ENCODE measurements around the gene NOBOX. TPM values are rescaled to one million over a fixed set of nuclear protein-coding genes. Genes with fewer than 3 reads are reported as not detected.
"Not testable (repeated sequence)": the region's sequence is repeated elsewhere in the genome, so short reads cannot be mapped to it uniquely, and the experiment has no call there.

The NOBOX gene
- total RNA-seq, 1 donor = not detected

GRCh38 chr7:144438759-144439158 lies 35.3 kb upstream of the NOBOX start:
- Histone ChIP-seq H3K27ac (ENCODE audit: low read depth, low read length) (no peak overlapping the region), H3K79me2 (ENCODE audit: insufficient read depth, low read length) (no peaks in the 10 kb centered on the region), H3K4me2 (ENCODE audit: insufficient read depth, low read length) (no peak overlapping the region), H3K4me3 (ENCODE audit: insufficient read depth, low read length) (no peak overlapping the region), H2AFZ (ENCODE audit: low read length) (no peak overlapping the region), H3K4me1 (ENCODE audit: insufficient read depth, low read length) (no peaks in the 10 kb centered on the region), H3K9me3 (ENCODE audit: low read depth, low read length) (no peaks in the 10 kb centered on the region), H3K27me3 (ENCODE audit: insufficient read depth, low read length) (no peaks in the 10 kb centered on the region), H3K36me3 (ENCODE audit: insufficient read depth, low read length) (no peaks in the 10 kb centered on the region), H4K20me1 (ENCODE audit: insufficient read depth, low read length) (no peaks in the 10 kb centered on the region)
- no peak for DNase-seq (ENCODE audit: insufficient read length, low spot score, missing footprints)
- TF ChIP-seq CTCF (IDR thresholded peaks at IDR 0.05; ENCODE audit: extremely low read depth, low read depth, low read length) = no peak

GRCh38 chr7:144437370-144438191 lies 34.1 kb upstream of the NOBOX start:
- H3K4me2 ChIP-seq (ENCODE audit: insufficient read depth, low read length) = no peak overlapping the region
- DNase-seq (ENCODE audit: insufficient read length, low spot score, missing footprints) = peak; percentile 48
- H2AFZ ChIP-seq (ENCODE audit: low read length) = no peak overlapping the region
- H4K20me1 ChIP-seq (ENCODE audit: insufficient read depth, low read length) = no peaks in the 10 kb centered on the region
- H3K36me3 ChIP-seq (ENCODE audit: insufficient read depth, low read length) = no peaks in the 10 kb centered on the region
- no peaks in the 10 kb centered on the region for H3K79me2 ChIP-seq (ENCODE audit: insufficient read depth, low read length)
- no peaks in the 10 kb centered on the region for H3K27me3 ChIP-seq (ENCODE audit: insufficient read depth, low read length)
- no peaks in the 10 kb centered on the region for H3K4me1 ChIP-seq (ENCODE audit: insufficient read depth, low read length)
- H3K4me3 ChIP-seq (ENCODE audit: insufficient read depth, low read length) = no peak overlapping the region
- no peak overlapping the region for H3K27ac ChIP-seq (ENCODE audit: low read depth, low read length)
- peak; percentile 69 for TF ChIP-seq CTCF (IDR thresholded peaks at IDR 0.05; ENCODE audit: extremely low read depth, low read depth, low read length)
- H3K9me3 ChIP-seq (ENCODE audit: low read depth, low read length) = no peaks in the 10 kb centered on the region

GRCh38 chr7:144436500-144436899 lies 33.0 kb upstream of the NOBOX start:
- H3K79me2 ChIP-seq (ENCODE audit: insufficient read depth, low read length) = no peaks in the 10 kb centered on the region
- no peaks in the 10 kb centered on the region for H3K27me3 ChIP-seq (ENCODE audit: insufficient read depth, low read length)
- no peak overlapping the region for H2AFZ ChIP-seq (ENCODE audit: low read length)
- no peak for TF ChIP-seq CTCF (IDR thresholded peaks at IDR 0.05; ENCODE audit: extremely low read depth, low read depth, low read length)
- H3K4me3 ChIP-seq (ENCODE audit: insufficient read depth, low read length) = no peak overlapping the region
- no peaks in the 10 kb centered on the region for H4K20me1 ChIP-seq (ENCODE audit: insufficient read depth, low read length)
- H3K9me3 ChIP-seq (ENCODE audit: low read depth, low read length) = no peaks in the 10 kb centered on the region
- no peak overlapping the region for H3K27ac ChIP-seq (ENCODE audit: low read depth, low read length)
- DNase-seq (ENCODE audit: insufficient read length, low spot score, missing footprints) = no peak
- no peaks in the 10 kb centered on the region for H3K4me1 ChIP-seq (ENCODE audit: insufficient read depth, low read length)
- no peaks in the 10 kb centered on the region for H3K36me3 ChIP-seq (ENCODE audit: insufficient read depth, low read length)
- H3K4me2 ChIP-seq (ENCODE audit: insufficient read depth, low read length) = no peak overlapping the region

- Histone ChIP-seq H3K4me2 (ENCODE audit: insufficient read depth, low read length) (no peak overlapping the region), H3K4me3 (ENCODE audit: insufficient read depth, low read length) (no peak overlapping the region), H3K79me2 (ENCODE audit: insufficient read depth, low read length) (no peaks in the 10 kb centered on the region)
Measured at GRCh38 chr7:144428431-144428830, 24.9 kb upstream of the NOBOX start.

GRCh38 chr7:144427539-144427938 lies 24.0 kb upstream of the NOBOX start:
- not testable (repeated sequence) for H2AFZ ChIP-seq (ENCODE audit: low read length); H4K20me1 ChIP-seq (ENCODE audit: insufficient read depth, low read length); H3K79me2 ChIP-seq (ENCODE audit: insufficient read depth, low read length); H3K9me3 ChIP-seq (ENCODE audit: low read depth, low read length); DNase-seq (ENCODE audit: insufficient read length, low spot score, missing footprints); H3K4me1 ChIP-seq (ENCODE audit: insufficient read depth, low read length); H3K27me3 ChIP-seq (ENCODE audit: insufficient read depth, low read length); H3K4me3 ChIP-seq (ENCODE audit: insufficient read depth, low read length); H3K27ac ChIP-seq (ENCODE audit: low read depth, low read length); H3K36me3 ChIP-seq (ENCODE audit: insufficient read depth, low read length); H3K4me2 ChIP-seq (ENCODE audit: insufficient read depth, low read length)

More at GRCh38 chr7:144428431-144428830, 24.9 kb upstream of the NOBOX start:
- H2AFZ ChIP-seq (ENCODE audit: low read length) = no peak overlapping the region
- no peak for TF ChIP-seq CTCF (IDR thresholded peaks at IDR 0.05; ENCODE audit: extremely low read depth, low read depth, low read length)
- H3K27me3 ChIP-seq (ENCODE audit: insufficient read depth, low read length) = no peaks in the 10 kb centered on the region
- H3K9me3 ChIP-seq (ENCODE audit: low read depth, low read length) = no peaks in the 10 kb centered on the region
- no peaks in the 10 kb centered on the region for H3K36me3 ChIP-seq (ENCODE audit: insufficient read depth, low read length)
- DNase-seq (ENCODE audit: insufficient read length, low spot score, missing footprints) = no peak
- H3K27ac ChIP-seq (ENCODE audit: low read depth, low read length) = no peak overlapping the region
- H3K4me1 ChIP-seq (ENCODE audit: insufficient read depth, low read length) = no peaks in the 10 kb centered on the region
- H4K20me1 ChIP-seq (ENCODE audit: insufficient read depth, low read length) = no peaks in the 10 kb centered on the region

GRCh38 chr7:144418931-144419330 lies 15.4 kb upstream of the NOBOX start:
- not testable (repeated sequence) for H3K36me3 ChIP-seq (ENCODE audit: insufficient read depth, low read length); H4K20me1 ChIP-seq (ENCODE audit: insufficient read depth, low read length); H3K27me3 ChIP-seq (ENCODE audit: insufficient read depth, low read length); H3K4me3 ChIP-seq (ENCODE audit: insufficient read depth, low read length); H3K4me1 ChIP-seq (ENCODE audit: insufficient read depth, low read length); H3K9me3 ChIP-seq (ENCODE audit: low read depth, low read length); H3K27ac ChIP-seq (ENCODE audit: low read depth, low read length); H2AFZ ChIP-seq (ENCODE audit: low read length); DNase-seq (ENCODE audit: insufficient read length, low spot score, missing footprints); H3K4me2 ChIP-seq (ENCODE audit: insufficient read depth, low read length); H3K79me2 ChIP-seq (ENCODE audit: insufficient read depth, low read length)

Data from osteoblast (primary cell).